Measurements from ENCODE around the gene IFNA17.
"Not testable (repeated sequence)": the region's sequence is repeated elsewhere in the genome, so short reads cannot be mapped to it uniquely, and the experiment has no call there.

The IFNA17 gene

DNA sequence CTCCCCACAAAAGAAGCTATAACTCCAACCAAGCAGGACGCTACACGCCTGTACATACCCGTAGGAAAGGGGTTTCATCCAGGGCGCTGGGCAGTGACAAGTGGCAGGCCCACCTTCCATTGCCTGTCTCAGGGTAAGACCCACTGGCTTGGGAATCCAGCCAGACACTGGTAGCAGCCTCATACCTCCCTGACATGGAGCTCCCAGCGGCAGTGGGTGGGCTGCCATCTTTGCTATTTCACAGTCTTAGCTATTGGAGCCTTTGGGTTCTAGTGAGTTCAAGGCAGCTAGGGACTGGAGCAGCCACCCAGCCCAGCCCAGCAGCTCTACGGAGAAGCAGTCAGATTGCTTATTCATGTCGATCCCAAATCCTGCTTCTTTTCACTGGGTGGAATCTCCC, 17.7 kb downstream of the IFNA17 start:
- DNase-seq: no peak

DNA sequence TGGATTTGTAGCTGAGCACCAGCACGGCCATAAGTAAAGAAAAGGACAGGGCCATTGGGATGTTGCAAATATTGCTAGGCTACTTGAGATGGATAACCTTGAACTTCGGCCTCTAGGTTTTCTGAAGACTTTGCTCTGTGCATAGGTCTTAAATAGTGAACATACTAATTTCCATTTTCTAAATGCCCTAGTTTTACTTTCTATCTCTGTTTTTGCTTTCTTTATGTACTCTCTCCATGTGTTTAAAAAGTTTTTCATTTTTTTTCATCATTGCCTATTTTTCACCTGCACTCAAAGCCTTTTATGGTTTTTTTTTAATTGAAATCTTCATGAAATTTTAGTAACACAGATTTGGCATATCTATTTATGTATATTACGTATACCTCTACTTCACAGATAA, 21.0 kb downstream of the IFNA17 start, which contains the start of gene IFNA10:
TSS of gene IFNA10 (minus strand) at position 101 of the 400 bp plus-strand sequence. CDS start at position 55, 46 bp downstream.
- DNase-seq: not testable (repeated sequence)

DNA sequence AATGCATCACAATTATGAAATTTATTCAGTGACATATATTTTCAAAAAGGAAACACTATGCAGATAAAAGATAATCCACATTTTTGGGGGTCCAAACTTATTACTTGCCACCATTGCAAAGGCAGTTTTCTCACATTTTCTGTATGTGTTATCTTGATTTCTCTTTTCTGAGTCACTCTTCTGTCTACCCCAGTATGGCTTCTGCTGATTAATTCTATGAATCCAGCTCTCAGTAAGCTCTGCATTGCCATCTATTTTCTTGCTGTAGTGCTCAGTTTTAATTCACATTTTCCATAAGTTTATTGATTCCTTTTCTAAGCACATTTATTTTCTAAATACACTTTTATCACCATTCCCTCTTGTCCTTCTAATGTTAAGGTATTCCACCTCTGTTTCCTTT, 22.8 kb downstream of the IFNA17 start:
- no peak for DNase-seq

DNA sequence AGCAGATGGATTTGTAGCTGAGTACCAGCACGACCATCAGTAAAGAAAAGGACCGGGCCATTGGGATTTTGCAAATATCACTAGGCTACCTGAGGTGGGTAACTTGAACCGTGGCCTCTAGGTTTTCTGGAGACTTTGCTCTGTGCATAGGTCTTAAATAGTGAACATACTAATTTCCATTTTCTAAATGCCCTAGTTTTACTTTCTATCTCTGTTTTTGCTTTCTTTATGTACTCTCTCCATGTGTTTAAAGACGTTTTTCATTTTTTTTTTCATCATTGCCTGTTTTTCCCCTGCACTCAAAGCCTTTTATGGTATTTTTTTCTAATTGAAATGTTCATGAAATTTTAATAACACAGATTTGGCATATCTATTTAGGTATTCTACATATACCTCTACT, 25.9 kb downstream of the IFNA17 start, which contains the start of gene IFNA7:
TSS of gene IFNA7 (minus strand) at position 101 of the 400 bp plus-strand sequence. CDS start at position 61, 40 bp downstream.
- not testable (repeated sequence) for DNase-seq

DNA sequence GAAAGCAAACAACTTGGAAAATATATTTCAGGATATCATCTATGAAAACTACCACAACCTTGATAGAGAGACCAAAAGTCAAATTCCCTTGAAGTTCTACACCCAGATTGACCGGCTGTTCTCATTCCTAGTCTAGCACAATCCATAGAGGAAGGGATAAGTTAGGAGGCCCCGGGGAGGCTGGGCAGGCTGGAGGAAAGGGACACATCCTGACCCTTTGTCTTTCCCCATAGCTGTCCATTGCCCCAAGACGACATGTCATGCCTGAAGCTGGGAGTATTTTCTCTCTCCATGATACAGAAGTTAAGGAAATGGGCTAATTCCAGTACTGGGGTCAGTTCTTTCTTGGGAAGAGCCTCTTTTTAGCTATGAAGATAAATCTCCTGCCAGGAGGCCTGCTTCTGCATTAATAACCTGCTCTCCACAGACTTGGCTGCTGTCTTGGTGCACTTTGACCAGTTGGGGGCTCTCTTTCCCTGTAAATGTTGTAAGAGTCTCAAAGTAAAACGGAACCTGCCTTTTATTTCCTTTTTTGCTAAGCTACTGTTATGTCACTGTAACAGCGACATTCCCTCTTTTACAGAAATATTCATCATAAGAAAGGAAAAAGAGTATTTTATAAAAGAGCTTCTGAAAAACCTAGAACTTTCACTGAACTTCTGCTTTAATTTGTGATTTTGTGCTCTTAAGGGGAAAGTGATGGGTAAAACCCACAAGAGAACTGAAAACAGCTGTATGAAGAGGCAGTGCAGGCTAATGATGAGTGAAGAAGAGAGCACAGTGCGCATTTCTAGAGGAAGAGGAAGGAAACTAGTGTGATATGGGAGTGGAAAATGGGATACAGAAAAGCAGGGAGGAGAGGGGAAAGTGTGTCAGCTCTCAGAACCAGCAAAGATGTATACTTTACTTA, 32.9 kb downstream of the IFNA17 start:
- DNase-seq: peak; percentile 27

DNA sequence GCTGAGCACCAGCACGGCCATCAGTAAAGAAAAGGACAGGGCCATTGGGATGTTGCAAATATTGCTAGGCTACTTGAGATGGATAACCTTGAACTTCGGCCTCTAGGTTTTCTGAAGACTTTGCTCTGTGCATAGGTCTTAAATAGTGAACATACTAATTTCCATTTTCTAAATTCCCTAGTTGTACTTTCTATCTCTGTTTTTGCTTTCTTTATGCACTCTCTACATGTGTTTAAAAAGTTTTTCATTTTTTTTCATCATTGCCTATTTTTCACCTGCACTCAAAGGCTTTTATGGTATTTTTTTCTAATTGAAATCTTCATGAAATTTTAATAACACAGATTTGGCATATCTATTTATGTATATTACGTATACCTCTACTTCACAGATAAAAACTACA, 40.5 kb downstream of the IFNA17 start, which contains the start of gene IFNA4:
TSS of gene IFNA4 (minus strand) at position 101 of the 400 bp plus-strand sequence. CDS start at position 45, 56 bp downstream.
- DNase-seq: not testable (repeated sequence)

DNA sequence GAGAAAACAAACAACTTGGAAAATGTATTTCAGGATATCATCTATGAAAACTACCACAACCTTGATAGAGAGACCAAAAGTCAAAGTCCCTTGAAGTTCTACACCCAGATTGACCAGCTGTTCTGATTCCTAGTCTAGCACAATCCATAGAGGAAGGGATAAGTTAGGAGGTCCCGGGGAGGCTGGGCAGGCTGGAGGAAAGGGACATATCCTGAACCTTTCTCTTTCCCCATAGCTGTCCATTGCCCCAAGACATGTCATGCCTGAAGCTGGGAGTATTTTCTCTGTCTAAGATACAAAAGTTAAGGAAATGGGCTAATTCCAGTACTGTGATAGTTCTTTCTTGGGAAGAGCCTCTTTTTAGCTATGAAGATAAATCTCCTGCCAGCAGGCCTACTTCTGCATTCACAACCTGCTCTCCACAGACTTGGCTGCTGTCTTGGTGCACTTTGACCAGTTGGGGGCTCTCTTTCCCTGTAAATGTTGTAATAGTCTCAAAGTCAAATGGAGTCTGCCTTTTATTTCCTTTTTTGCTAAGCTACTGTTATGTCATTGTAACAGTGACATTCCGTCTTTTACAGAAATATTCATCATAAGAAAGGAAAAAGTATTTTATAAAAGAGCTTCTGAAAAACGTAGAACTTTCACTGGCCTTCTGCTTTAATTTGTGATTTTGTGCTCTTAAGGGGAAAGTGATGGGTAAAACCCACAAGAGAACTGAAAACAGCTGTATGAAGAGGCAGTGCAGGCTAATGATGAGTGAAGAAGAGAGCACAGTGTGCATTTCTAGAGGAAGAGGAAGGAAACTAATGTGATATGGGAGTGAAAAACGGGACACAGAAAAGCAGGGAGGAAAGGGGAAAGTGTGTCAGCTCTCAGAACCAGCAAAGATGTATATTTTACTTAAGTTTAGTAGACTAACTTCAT, 44.9 kb downstream of the IFNA17 start:
- not testable (repeated sequence) for DNase-seq
